KMS-11 (cell line): Measurements from ENCODE around the gene TBC1D8.

ENCODE experiments used
- H2AFZ ChIP-seq: fragments of 200-600 bp; sonication (generic); 2 replicates; pipeline ENCODE4 v1.6.1; 2016; ENCODE audit warnings: antibody characterized with exemption, mixed run types, low read depth
- H3K27ac ChIP-seq: fragments of 200-600 bp; sonication (generic); 2 replicates; pipeline ENCODE4 v1.6.1; 2016; ENCODE audit warnings: mild to moderate bottlenecking, mixed run types
- H3K27me3 ChIP-seq: fragments of 200-600 bp; sonication (generic); 2 replicates; pipeline ENCODE4 v1.6.1; 2017; ENCODE audit warnings: mild to moderate bottlenecking, low read depth, mixed run types, moderate library complexity; ENCODE audit not compliant: insufficient read depth
- H3K36me3 ChIP-seq: fragments of 200-600 bp; sonication (generic); 2 replicates; pipeline ENCODE4 v1.6.1; 2017; ENCODE audit warnings: mild to moderate bottlenecking, mixed run types; ENCODE audit not compliant: insufficient read depth
- H3K4me1 ChIP-seq: fragments of 200-600 bp; sonication (generic); 2 replicates; pipeline ENCODE4 v1.6.1; 2016; ENCODE audit warnings: mild to moderate bottlenecking, low read depth, mixed run types; ENCODE audit not compliant: poor library complexity, severe bottlenecking
- H3K4me2 ChIP-seq: fragments of 200-600 bp; sonication (generic); 2 replicates; pipeline ENCODE4 v1.7.0; 2016; ENCODE audit warnings: mild to moderate bottlenecking, mixed run types
- H3K4me3 ChIP-seq: fragments of 200-600 bp; sonication (generic); IDR thresholded peaks from 2 replicates; pipeline ENCODE4 v1.6.1; 2017; ENCODE audit warnings: low read depth, low read length, mixed read lengths; ENCODE audit not compliant: insufficient read depth
- H3K79me2 ChIP-seq: fragments of 200-600 bp; sonication (generic); 2 replicates; pipeline ENCODE4 v1.6.1; 2016; ENCODE audit warnings: low read depth, mixed run types; ENCODE audit not compliant: insufficient read depth
- H3K9ac ChIP-seq: fragments of 200-600 bp; sonication (generic); 2 replicates; pipeline ENCODE4 v1.6.1; 2016; ENCODE audit warnings: mild to moderate bottlenecking, mixed run types
- H4K20me1 ChIP-seq: fragments of 200-600 bp; sonication (generic); 2 replicates; pipeline ENCODE4 v1.6.1; 2016; ENCODE audit warnings: mild to moderate bottlenecking, mixed run types; ENCODE audit not compliant: insufficient read depth
- TF ChIP-seq, protein P1 (sequence below): fragments of 200-600 bp; sonication (generic); conservative IDR thresholded peaks from 2 replicates; pipeline ENCODE4 v1.6.1; 2017; ENCODE audit warnings: low read depth, mild to moderate bottlenecking, antibody characterized with exemption, low read length, moderate library complexity, mixed read lengths

TBC1D8 gene

GRCh38 chr2:101064125-101064502, 87.1 kb downstream of the TBC1D8 start:
- Histone ChIP-seq H3K4me1 (no peaks in the 10 kb centered on the region), H3K27me3 (no peaks in the 10 kb centered on the region), H3K4me2 (no peak overlapping the region), H3K27ac (no peak overlapping the region), H3K36me3 (no peaks in the 10 kb centered on the region), H2AFZ (no peak overlapping the region), H3K4me3 (no peak overlapping the region), H4K20me1 (no peaks in the 10 kb centered on the region), H3K79me2 (no peaks in the 10 kb centered on the region), H3K9ac (no peak overlapping the region)
- TF ChIP-seq, protein P1, sequence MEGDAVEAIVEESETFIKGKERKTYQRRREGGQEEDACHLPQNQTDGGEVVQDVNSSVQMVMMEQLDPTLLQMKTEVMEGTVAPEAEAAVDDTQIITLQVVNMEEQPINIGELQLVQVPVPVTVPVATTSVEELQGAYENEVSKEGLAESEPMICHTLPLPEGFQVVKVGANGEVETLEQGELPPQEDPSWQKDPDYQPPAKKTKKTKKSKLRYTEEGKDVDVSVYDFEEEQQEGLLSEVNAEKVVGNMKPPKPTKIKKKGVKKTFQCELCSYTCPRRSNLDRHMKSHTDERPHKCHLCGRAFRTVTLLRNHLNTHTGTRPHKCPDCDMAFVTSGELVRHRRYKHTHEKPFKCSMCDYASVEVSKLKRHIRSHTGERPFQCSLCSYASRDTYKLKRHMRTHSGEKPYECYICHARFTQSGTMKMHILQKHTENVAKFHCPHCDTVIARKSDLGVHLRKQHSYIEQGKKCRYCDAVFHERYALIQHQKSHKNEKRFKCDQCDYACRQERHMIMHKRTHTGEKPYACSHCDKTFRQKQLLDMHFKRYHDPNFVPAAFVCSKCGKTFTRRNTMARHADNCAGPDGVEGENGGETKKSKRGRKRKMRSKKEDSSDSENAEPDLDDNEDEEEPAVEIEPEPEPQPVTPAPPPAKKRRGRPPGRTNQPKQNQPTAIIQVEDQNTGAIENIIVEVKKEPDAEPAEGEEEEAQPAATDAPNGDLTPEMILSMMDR = no peak

DNA sequence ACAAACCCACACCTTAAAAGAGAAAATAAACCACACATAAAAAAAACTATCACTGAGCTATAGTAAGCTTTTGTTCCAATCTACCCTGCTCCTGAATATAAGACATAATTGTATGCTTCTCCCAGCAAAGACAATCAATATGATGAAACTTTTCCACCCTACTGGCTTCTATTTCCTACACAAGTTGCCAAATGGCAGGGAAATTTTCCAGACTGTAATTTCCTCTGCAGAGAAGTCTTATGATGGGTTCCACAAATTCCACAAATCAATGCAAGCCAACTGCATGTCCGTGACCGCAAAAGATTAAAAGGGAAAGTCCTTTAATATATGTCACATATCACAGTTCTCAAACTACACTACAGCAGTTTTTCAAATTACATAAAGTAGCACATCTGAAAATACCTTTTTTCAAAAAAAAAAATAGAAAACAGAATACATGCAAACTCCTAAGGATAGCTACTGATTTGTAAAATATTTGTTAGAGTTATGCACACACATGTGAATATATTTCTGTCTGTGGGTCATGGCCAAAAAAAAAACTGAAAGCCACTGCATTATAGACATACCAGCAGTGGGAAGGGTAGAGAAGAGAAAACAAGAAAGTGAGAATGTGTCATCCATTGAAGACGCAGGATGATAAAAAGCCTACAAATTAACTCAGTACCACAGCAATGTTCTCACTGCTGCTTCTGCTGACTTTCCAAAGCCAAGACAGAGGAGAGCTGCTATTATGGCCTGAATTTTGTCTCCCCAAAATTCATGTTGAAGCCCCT, 87.6 kb downstream of the TBC1D8 start:
- Histone ChIP-seq H3K27ac (no peak overlapping the region), H3K4me3 (no peak overlapping the region), H3K9ac (no peak overlapping the region), H3K36me3 (no peaks in the 10 kb centered on the region), H3K4me1 (no peaks in the 10 kb centered on the region), H3K4me2 (no peak overlapping the region), H3K79me2 (no peaks in the 10 kb centered on the region), H3K27me3 (no peaks in the 10 kb centered on the region), H4K20me1 (no peaks in the 10 kb centered on the region), H2AFZ (no peak overlapping the region)
- TF ChIP-seq, protein P1 = no peak

DNA sequence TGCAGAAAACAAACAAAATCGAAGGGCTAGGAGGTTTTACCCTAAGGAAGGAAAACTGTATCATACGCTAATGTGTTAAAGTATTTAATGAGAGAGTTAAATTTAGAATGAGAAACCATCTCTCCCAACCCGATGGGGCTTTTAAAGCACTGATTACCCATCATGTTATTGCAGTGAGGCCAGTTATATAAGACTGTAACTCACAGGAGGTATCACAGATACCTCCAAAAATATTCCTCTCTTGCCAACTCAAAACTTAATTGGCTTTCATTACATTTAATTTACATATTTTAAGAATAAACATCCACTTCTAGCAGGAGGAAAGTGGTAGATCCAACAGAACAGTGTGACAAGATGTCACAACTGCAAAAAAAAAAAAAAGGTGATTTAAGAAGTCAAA, 92.8 kb downstream of the TBC1D8 start:
- Histone ChIP-seq H3K79me2 (no peaks in the 10 kb centered on the region), H3K36me3 (no peaks in the 10 kb centered on the region), H3K27ac (no peak overlapping the region), H3K27me3 (no peaks in the 10 kb centered on the region), H3K4me3 (no peak overlapping the region), H4K20me1 (no peaks in the 10 kb centered on the region), H3K4me2 (no peak overlapping the region), H3K9ac (no peak overlapping the region), H2AFZ (no peak overlapping the region), H3K4me1 (no peaks in the 10 kb centered on the region)
- TF ChIP-seq, protein P1 = no peak

DNA sequence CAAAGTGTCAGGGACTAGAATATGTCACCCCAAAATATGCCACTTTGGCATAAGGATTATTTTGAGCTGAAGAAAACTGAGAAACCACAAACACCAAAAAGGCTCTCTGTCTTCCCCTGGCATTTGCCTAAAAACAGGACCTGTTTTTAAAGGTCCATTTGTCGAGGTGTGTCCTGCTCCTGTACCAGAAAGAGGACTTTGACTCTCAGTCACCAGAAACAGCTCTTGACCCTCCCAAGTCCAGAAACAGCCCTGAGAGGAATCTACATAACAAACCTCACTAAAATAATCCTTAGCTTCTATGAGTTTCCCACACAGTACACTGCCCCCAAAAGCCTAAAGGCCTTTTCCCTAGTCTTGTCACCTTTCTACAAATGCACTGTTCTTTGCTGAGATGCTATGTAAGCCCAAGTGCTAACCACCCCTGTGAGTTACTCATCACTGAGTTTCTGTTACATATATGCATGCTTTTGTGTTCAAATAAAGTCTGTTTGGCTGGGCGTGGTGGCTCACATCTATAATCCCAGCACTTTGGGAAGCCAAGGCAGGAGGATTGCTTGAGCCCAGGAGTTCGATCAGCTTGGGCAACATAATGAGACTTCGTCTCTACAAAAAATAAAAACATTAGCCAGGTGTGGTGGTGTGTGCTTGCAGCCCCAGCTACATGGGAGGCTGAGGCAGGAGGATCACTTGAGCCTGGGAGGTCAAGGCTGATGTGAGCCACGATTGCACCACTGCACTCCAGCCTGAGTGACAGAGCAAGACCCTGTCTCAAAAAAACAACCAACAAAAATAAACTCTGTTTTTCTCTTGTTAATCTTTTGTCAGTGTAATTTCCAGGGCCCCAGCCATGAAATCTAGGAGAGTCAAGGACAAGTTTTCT, 93.9 kb downstream of the TBC1D8 start:
- Histone ChIP-seq H2AFZ (no peak overlapping the region), H3K79me2 (no peaks in the 10 kb centered on the region), H3K27ac (no peak overlapping the region), H3K36me3 (no peaks in the 10 kb centered on the region), H3K4me2 (no peak overlapping the region), H3K4me1 (no peaks in the 10 kb centered on the region), H4K20me1 (no peaks in the 10 kb centered on the region), H3K9ac (no peak overlapping the region), H3K4me3 (no peak overlapping the region), H3K27me3 (no peaks in the 10 kb centered on the region)
- TF ChIP-seq, protein P1 = no peak
